ENCODE data around the gene G6PC2.
A peak's percentile ranks its signal among the peaks of the same experiment; 100 is the strongest.
"Not testable (repeated sequence)": the region's sequence is repeated elsewhere in the genome, so short reads cannot be mapped to it uniquely, and the experiment has no call there.

G6PC2 gene, protein sequence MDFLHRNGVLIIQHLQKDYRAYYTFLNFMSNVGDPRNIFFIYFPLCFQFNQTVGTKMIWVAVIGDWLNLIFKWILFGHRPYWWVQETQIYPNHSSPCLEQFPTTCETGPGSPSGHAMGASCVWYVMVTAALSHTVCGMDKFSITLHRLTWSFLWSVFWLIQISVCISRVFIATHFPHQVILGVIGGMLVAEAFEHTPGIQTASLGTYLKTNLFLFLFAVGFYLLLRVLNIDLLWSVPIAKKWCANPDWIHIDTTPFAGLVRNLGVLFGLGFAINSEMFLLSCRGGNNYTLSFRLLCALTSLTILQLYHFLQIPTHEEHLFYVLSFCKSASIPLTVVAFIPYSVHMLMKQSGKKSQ

GRCh38 chr2:168901003-168901402, at the start of gene G6PC2:
Gene G6PC2, plus strand, starts transcription at chr2:168901291. Its CDS starts 41 bp downstream, at chr2:168901332.
- DNase-seq, result no peak

DNA sequence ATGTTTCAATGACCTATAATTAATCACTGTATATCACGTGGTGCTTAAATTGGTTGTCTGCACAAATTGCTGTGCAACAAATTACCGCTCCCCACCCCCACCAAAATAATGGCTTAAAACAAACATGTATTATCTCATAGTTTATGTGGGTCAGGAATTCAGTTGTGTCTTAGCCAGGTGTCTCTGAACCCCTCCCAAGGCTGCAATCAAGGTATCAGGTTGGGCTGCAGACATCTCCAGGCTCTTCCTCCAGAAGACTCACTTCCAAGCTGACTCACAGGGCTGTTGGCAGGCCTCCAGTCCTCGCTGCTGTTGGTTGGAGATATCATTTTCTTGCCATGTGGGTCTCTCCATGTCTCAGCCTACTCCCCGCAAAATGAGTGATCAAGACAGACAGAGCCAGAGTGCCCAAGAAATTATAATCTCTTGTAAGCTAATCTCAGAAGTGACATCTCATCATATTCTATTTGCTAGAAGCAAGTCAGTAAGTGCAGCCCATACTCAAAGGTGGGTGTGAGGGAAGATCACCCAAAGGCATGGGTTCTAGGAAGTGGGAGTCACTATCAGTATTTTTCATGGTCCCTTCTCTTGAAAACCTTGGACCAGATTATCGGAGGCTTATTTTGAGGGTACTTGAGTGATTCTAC, 49.3 kb upstream of the G6PC2 start:
- DNase-seq, result peak; percentile 34

GRCh38 chr2:168852481-168852880, 48.6 kb upstream of the G6PC2 start:
- no peak for DNase-seq

GRCh38 chr2:168853471-168853870, 47.6 kb upstream of the G6PC2 start:
- DNase-seq, result no peak

DNA sequence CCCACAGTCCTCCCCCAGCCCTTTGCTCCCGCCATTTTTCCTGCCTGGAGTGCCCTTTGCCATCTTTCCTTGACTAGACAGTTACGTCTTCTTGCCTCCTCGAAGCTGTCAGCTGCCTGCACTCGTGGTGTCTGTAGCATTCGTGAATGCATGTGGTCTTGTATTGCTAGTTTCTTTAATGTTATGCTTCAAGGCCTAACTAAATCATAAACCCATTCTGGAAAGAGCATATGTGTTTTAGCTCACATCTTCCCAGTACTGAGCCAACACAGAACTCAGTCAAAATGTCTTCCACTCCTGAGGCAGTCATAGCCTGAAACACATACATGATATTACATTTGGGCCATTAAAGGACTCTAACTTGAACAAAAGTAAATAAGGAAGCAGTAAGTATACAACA, 46.4 kb upstream of the G6PC2 start:
- DNase-seq, result no peak

DNA sequence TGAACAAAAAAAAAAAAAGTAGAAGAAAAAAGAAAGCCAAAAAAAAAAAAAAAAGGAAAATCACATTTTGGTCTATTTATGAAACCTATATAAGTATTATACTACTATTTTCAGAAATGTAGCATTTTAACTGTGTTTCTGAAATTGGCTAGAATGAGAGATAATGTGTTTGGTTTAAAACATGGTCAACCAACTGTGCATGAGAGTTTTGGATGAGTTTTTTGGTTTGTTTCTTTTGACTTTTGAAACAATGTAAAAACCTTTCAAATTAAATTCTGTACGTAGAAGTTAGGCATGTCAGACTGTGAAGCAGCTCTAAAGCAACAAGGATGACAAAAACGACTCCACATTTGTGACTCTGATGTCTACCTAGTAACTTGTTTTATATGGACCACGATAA, 45.5 kb upstream of the G6PC2 start:
- no peak for DNase-seq

DNA sequence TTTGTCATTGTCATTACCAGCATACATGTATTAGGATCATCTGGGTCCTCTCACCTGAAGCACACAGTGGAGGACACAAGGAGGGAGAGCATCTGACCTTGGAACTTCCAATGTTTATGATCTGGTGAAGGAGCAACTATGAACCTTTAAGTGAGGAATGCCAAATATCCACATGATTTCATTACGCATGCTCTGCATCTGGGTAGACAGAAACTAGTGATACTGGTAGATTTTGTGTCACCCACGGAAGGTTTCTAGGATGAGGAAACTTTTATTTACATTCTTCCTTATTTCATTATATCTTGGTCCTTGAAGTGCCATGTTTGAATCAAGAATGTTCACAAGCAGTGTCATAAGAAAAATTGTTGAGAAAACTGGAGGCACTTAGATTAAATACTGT, 42.9 kb upstream of the G6PC2 start:
- DNase-seq, result no peak

- DNase-seq, result not testable (repeated sequence)
Observed at GRCh38 chr2:168867164-168867563, 33.9 kb upstream of the G6PC2 start.

GRCh38 chr2:168870369-168870768, 30.7 kb upstream of the G6PC2 start:
- DNase-seq, result not testable (repeated sequence)

DNA sequence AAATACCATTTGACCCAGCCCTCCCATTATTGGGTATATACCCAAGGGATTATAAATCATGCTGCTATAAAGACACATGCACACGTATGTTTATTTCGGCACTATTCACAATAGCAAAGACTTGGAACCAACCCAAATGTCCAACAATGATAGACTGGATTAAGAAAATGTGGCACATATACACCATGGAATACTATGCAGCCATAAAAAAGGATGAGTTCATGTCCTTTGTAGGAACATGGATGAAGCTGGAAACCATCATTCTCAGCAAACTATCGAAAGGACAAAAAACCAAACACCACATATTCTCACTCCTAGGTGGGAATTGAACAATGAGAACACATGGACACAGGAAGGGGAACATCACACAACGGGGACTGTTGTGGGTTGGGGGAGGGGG, 30.3 kb upstream of the G6PC2 start:
- not testable (repeated sequence) for DNase-seq

DNA sequence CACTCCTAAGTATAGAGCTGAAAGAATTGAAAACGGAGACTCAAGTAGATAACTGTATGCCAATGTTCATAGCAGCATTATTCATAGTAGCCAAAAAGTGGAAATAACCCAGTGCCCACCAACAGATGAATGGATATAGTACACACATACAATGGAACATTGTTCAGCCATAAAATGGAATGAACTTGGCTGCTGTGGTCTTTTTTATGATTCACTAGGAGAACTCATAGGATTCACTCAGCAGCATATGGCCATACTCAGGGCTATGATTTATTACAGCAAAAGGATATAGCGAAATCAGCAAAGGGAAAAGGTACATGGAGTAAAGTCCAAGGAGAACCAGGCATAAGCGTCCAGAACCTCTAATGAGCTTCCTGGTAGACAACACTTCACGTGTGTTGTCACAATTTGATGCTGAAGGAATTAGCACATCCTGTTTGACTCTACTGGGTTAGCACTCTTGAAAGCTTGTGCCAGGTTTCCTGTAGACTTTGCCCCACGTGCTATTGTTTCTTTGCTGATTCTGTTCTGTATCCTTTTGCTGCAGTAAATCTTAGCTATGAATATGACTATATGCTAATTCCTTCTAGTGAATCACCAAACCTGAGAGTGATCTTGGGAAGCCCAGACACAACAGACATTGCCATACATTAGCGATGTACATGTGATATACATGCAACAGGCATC, 26.6 kb upstream of the G6PC2 start:
- no peak for DNase-seq

GRCh38 chr2:168882163-168882562, 18.9 kb upstream of the G6PC2 start:
- not testable (repeated sequence) for DNase-seq

- peak; percentile 33 for DNase-seq
Observed at GRCh38 chr2:168884975-168885374, 16.1 kb upstream of the G6PC2 start.

DNA sequence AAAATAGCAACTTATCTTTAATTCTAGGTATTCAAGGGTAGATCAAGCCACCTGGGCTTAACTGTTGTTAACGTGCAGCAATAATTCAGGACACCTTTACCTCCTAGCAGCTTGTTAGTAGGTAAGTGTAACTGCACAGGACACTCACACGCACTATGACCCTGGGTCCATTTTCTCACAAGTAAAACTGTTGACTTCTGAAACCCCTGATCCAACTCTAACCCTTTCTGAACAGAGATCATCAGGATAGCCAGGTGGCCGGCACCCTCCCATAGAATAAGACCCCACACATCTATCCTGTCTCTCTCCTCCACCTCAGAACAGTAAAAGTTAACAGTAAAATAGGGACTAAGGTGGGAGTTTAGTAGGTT, 11.5 kb upstream of the G6PC2 start:
- DNase-seq, result no peak

DNA sequence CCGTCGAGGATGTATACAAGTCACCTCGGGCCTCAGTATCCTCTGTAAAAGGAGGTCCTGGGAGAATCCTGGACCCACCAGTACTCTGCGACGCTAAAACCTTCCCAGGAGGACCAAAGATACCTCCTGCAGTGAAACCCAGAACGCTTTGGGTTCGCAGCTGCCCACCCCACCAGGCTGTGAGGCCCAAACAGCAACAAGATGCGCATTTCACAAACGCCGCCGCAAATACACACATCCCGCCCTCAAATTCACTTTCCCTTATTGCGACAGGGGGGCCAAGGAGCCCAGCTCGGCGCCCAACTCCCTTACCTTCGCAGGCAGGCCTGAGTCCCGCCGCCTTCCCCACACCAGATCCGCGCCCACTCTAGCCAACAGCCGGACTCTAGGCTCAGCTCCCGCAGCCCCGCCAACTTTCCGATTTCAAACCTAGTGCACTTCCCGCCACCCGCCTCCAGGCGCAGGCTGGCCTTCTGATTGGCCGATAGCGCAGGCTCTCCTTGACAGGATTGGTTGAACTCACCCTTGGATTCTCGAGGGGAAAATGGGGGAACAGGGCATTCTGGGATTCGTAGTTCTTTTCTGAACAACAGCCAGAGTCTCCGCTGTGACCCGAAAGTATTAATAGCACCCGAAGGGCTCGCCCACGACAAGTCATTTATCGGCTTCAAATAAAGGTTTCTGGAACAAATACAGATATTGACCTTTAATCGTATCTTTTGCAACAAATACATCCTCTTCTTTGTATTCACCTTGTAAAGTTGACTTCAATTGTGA, 10.9 kb upstream of the G6PC2 start, which contains the start of gene SPC25:
Gene SPC25 (minus strand): TSS at position 425 of the 777 bp plus-strand sequence. CDS start 911 bp downstream, outside the sequence.
- peak; percentile 89 for DNase-seq

DNA sequence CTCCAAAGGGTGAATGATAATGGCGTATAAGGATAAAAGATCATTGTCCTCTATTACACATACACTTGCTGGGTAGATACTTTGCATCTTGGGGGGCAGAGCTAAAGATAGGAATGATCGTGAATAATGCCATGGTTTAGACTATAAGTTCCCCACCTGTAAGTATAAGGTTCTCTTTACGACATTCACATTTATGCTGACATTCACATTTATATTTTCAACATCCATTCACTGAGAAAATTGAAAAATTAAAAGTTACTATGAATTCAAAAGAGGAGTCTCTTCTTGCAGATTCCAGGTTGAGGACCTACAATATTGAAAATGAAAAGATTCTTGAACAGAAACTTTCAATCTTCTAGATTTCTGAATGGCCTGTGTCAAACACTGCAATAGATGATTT, 8.8 kb upstream of the G6PC2 start:
- DNase-seq, result no peak

DNA sequence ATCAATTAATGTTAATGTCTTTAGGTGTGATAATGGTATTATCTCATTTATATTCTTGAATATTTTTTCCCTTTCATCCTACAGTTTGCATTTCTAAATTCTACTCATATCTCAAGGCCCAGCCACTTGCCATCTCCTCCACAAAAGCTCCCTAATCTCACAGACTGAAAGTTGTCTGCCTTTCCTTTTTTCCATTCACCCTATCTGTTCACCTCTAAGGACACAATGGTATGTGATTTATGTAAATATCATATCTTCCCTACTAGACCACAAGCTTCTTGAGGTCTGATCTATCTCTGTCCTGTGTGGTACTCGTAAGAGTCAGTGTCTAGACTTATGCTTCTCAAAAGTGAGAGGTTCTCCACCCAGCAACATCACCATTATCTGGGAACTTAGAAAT, 7.0 kb upstream of the G6PC2 start:
- no peak for DNase-seq

GRCh38 chr2:168894720-168895119, 6.4 kb upstream of the G6PC2 start:
- no peak for DNase-seq

- DNase-seq, result peak; percentile 3
Observed at GRCh38 chr2:168895771-168896170, 5.3 kb upstream of the G6PC2 start.

- no peak for DNase-seq
Observed at GRCh38 chr2:168896783-168897182, 4.3 kb upstream of the G6PC2 start.

DNA sequence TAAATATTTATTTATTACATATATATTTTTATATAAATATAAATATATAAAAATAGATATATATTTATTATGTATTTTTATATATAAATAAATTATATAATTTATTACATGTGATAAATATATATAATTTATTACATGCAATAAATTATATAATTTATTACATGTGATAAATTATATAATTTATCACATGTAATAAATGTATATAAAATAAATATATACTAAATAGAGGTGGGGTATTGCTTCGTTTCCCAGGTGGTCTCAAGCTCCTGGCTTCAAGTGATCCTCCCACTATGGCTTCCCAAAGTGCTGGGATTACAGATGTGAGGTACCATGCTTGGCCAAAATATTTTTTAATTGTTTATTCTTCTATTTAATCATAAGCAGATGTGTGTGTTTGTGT, 3.6 kb upstream of the G6PC2 start:
- DNase-seq, result no peak

GRCh38 chr2:168903888-168904287, 2.8 kb downstream of the G6PC2 start:
- DNase-seq, result no peak

GRCh38 chr2:168904358-168904757, 3.3 kb downstream of the G6PC2 start:
- no peak for DNase-seq

Data from kidney glomerular epithelial cell (primary cell).